GM21576 (cell line): ENCODE measurements around the gene XPNPEP2.
A peak's percentile ranks its signal among the peaks of the same experiment; 100 is the strongest.

Experiments
- ATAC-seq: cut with Tn5 transposase; IDR thresholded peaks from one replicate; pipeline ENCODE4 v1.9.1; 2021; ENCODE audit warnings: mild to moderate bottlenecking, moderate library complexity; ENCODE audit not compliant: unreplicated experiment

XPNPEP2 gene

DNA sequence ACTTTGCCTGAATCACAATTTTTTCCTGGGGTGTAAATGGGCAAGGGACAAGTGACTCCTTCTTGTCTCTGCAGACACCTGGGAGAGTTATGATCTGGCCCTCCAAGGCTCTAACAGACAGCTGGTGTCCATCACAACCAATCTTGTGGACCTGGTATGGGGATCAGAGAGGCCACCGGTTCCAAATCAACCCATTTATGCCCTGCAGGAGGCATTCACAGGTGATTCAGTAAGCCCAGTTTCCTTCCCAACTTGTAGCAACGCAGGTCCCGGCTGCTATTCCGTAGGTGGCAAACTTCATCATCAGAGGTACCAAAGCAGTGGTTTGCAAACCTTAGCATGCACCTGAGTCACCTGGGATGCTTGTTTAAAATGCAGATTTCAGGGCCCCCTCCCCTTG lies 8.8 kb downstream of the XPNPEP2 start:
- ATAC-seq, result no peak

GRCh38 chrX:129748305-129748704 lies 9.5 kb downstream of the XPNPEP2 start:
- no peak for ATAC-seq

GRCh38 chrX:129749069-129749468 lies 10.3 kb downstream of the XPNPEP2 start:
- no peak for ATAC-seq

GRCh38 chrX:129750971-129751370 lies 12.2 kb downstream of the XPNPEP2 start:
- ATAC-seq, result no peak

- no peak for ATAC-seq
Observed at GRCh38 chrX:129754056-129755024, 15.6 kb downstream of the XPNPEP2 start.

GRCh38 chrX:129755779-129756650 lies 17.2 kb downstream of the XPNPEP2 start:
- ATAC-seq, result no peak

DNA sequence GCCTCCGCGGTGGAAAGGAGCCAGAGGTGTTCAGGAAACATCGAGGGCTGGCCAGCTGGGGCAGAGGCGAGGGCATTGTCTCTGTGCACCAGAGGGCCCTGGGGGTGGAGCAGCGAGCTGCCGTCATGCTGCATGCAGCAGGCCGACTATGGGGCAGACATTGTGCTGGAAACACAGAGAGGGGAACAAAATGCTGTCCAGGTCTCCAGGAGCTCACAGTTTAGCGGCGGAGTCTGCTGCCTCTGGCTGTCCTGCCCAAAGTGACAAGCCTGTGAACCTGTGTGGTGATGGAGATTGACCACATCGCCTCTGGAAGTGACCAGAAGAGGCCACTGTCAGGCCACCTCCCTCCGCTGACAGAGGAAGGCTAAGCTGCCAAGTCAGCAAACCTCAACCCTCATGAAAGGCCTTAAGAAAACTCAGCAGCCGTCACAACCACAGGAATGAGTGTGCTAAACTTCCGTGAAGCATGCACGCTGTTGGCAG lies 20.8 kb downstream of the XPNPEP2 start:
- no peak for ATAC-seq

- ATAC-seq, result no peak
Observed at GRCh38 chrX:129760155-129760554, 21.4 kb downstream of the XPNPEP2 start.

DNA sequence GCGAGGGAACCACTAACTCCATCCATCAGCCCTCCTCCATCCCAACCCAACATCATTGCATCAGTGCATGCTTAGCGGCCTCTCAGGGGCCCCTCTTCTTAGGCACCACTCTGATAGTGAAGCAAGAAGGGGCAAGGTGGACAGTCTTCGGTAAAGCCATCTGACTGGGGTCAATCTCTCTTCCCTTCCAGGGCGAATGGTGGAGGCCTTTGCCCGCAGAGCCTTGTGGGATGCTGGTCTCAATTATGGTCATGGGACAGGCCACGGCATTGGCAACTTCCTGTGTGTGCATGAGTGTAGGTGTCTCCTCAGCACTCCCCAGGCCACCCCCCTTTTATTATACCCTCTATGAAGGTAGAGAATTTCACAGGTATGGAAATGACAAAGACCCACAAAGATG lies 22.2 kb downstream of the XPNPEP2 start:
- no peak for ATAC-seq

DNA sequence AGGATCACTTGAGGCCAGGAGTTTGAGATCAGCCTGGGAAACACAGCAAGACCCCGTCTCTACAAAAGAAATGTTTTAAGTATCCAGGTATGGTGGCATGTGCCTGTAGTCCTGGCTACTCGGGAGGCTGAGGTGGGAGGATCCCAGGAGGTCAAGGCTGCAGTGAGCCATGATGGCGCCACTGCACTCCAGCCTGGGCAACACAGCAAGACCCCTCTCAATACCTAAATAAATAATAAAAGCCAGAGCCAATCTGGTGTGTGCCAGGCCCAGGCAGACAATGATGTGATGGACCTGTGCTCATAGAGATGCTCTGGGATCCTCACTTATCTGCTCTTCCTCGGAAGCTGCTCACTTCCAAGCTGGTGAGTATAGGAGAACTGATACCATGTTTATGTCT lies 22.8 kb downstream of the XPNPEP2 start:
- ATAC-seq, result no peak

DNA sequence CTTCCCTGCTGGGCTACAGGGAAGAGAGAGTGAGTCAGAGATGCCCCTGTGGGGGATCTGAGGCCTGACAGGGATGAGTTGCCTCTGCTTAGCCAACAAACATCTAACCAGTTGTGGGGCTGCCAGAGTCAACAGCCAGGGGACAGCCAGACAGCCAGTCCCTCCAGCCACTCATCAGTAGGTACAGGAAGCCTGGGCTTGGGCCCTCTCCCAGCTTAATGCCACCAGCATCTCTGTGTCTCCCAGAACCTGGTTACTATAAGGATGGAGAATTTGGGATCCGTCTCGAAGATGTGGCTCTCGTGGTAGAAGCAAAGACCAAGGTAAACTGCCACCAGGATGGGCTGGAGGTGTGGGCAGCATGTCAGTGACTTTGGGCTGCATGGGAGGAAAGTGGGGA lies 23.7 kb downstream of the XPNPEP2 start:
- ATAC-seq, result no peak

DNA sequence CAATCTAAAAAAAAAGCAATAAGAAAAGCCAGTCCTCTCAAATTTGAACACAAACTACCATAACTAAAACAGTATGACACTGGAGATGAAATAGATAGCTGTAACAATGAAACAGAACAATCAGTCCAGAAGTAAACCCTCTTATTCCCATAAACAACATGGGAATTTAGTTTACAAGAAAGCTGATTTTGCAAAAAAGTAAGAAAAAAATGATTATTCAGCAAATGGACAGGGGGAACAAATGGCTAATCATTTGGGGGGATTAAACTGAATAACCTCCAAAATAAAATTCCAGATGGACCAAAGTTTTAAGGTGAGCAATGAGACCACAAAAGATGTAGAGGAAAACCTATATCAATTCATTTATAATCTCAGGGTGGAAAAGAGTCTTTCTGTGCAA lies 24.9 kb downstream of the XPNPEP2 start:
- ATAC-seq, result no peak

DNA sequence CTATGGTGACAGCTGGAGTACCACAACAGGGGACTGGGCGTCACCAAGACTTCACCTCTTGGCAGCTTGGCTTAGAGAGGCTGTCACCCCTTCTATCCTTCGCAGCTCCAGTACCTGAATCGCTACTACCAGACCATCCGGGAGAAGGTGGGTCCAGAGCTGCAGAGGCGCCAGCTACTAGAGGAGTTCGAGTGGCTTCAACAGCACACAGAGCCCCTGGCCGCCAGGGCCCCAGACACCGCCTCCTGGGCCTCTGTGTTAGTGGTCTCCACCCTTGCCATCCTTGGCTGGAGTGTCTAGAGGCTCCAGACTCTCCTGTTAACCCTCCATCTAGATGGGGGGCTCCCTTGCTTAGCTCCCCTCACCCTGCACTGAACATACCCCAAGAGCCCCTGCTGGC lies 29.4 kb downstream of the XPNPEP2 start:
- ATAC-seq, result no peak

DNA sequence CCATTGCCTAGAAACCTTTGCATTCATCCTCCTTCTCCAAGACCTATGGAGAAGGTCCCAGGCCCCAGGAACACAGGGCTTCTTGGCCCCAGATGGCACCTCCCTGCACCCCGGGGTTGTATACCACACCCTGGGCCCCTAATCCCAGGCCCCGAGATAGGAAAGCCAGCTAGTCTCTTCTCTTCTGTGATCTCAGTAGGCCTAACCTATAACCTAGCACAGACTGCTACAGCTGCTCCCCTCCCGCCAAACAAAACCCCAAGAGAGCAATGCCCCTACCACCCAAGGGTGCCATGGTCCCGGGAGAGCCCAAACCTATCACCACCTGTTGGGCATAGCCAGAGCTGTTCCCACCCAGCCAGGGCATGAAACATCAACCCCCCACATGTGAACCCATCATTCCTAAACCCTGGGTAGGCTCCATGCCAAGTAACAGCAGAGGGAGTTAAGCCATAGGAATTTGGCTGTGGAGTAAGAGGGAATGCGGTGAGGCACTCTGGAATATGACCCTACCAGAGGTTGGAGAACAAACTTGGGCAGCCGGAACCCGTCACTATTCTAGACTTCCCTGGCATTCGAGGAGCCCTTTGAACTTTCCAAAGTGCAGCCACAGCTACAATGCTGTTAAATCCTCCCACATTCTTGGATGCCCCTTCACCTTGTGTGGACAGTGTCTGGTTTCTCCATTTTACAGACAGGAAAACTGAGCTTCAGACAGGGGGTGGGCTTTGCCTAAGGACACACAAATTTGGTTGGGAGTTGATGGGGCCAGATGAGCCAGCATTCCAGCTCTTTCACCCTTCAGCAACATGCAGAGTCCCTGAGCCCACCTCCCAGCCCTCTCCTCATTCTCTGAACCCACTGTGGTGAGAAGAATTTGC lies 30.0 kb downstream of the XPNPEP2 start:
- no peak for ATAC-seq

DNA sequence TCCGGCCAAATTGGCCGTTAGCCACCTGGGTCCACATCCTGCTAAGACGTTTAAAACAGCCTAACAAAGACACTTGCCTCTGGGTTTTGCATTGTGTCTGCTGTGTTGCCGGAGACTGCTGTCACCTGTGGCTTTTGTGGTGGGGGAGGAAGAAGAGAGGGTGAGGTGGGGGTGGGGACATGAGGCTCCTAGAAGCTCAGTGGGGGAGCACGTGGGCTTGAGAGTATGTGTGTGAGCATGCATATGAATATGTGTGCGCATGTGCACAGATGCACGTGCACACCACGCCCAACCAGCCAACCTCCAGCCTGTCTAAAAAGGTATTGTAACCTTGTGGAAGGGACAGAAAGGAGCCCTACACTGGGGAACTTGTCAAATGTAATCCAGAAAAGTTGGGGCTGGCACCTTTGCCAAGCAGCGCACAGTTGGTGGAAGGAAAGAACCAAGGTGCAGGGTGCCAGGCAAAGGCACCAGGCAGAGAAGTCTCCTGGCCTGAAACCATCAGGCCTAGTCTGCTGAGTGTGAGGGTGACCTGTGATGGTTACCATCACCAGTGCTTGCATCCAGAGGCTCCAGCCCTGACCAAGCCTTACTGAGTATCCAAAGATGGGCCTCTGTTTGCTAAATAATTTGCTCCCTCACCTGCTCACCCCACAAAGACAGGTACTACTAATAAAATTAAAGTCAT lies 30.8 kb downstream of the XPNPEP2 start:
- ATAC-seq, result peak; percentile 29

DNA sequence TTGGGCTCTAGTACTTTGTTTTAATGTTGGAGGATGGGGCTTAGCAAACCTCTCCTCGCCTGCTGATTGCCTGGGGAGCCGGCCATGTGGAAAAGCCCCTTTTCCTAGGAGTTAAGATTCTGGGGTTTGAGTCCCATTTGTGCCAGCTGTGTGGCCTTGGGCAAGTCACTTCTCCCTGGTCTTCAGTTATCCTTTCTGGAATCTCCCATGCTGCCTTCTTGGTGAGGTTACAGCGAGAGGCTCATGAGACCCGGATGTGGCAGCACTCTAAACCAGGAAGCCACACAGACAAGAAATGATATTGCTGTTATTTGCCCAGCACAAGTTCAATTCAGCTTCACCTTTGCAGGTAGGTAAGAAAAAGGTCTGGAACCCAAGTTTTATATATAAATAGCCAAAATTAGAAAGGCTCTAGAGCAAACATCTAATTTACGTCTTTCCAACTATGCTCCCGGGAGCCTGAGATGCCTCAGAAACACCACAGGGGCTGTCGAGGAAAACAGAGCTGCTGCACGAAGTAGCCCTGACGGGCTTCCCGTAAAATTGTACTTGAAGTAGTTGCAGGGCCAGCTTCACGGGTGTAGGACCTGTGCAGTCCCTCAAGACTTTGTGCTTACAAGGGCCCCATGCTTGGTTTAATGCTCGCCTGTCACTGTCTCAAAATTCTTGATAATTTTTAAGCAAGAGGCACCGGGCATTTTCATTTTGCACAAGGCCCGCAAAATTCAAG lies 32.7 kb downstream of the XPNPEP2 start:
- no peak for ATAC-seq

- peak; percentile 67 for ATAC-seq
Observed at GRCh38 chrX:129772796-129773431, 34.1 kb downstream of the XPNPEP2 start.

- ATAC-seq, result no peak
Observed at GRCh38 chrX:129773649-129774458, 35.1 kb downstream of the XPNPEP2 start.
